SKM-1 treated with dmso at 0.1 percent for 144 hours (cell line): ENCODE data around the gene ADSS1.

Experiments
- DNase-seq: peaks from one replicate; lab custom pipeline; 2025; ENCODE audit not compliant: unreplicated experiment; lab: John Stamatoyannopoulos, UW

The ADSS1 gene

GRCh38 chr14:104779776-104780512 is 55.9 kb downstream of the ADSS1 start:
- DNase-seq: no peak

- no peak for DNase-seq
Observed at GRCh38 chr14:104780513-104781030, 56.5 kb downstream of the ADSS1 start.

DNA sequence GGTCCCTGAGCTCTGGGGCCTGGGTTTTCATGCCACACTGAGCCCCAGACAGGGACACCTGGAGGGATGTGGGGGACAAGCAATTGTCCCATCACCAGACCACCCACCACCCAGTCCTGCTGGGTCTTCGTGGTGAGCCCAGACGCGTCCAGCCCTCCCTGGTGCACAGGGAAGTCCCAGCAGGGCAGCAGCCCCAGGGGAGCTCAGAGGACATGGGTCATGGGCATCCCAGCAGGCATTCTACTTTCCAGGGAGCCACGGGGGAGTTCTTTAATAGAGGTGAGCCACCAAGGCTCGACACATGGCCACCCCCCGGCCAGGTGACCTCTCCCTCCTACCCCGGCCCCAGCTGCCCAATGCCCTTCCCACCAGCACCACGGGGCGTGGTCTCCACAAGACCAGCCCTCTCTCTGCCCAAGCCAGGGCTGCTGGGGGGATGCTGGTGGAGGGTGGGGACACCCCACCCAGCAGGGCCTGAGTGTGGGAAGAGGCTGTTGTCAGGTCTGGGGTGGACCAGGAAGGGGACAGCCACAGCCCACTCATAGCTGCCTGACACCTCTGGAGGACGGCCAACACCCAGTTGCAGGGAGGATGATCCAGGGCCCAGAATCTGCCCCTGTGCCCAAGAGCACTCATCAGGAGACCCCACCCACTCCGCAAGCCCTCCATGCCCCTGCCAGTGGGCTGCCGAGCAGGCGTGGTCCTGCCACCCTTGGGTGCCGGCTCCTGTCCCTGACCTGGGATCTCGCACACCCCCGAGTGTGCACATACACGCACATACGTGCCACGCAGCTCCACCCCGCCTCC is 57.4 kb downstream of the ADSS1 start:
- no peak for DNase-seq

DNA sequence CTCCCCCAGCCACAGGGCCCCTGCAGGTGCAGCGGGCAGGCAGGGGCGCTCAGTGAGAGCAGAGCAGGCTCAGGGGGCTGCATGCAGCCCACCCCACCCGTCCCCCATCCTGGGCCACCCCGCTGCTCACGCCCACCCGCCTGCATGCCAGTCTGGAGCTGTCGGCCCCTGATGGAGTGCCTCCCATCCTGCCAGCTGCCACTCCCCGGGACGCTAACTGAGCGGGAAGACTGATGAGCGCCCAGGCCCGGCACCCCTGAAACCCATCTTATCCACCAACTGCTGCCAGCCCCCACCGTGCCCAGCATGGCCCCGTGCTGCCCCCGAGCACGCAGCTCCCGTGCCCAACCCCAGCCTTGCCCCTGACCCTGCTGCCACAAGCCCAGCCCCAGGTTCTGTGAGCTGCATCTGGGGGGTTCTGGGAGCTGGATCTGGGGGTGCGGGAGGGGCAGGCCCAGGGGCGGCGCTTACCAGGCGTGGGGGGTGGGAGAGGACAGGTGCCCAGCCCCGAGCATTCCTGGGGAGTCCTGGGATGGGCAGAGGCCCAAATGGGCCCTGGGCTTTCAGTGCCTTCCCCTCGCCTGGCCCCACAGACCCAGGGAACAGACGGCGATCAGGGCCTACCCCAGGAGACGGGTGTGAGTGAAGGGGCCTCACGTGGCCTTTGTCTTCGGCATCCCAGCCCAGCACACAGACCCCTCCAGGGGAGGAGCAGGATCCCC is 58.2 kb downstream of the ADSS1 start:
- no peak for DNase-seq

DNA sequence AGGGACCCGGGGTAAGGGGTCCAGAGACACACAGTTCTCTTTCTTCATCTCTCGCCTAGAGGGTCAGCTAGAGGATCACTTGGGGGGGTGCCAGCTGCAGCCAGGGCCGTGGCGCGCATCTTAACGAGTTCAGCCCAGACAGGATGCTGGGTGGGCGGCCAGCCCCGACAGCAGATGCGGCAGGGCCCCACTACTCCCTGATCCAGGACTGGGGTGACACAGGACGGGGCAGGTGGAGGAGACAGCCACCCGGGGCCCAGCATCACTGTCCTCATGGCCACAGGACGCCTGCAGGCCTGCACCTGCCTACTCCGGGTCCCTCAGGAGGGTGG is 58.7 kb downstream of the ADSS1 start:
- no peak for DNase-seq

GRCh38 chr14:104783484-104784217 is 59.6 kb downstream of the ADSS1 start:
- no peak for DNase-seq

- DNase-seq: no peak
Observed at GRCh38 chr14:104784218-104784568, 60.2 kb downstream of the ADSS1 start.

GRCh38 chr14:104784846-104785707 is 61.0 kb downstream of the ADSS1 start:
- DNase-seq: no peak

DNA sequence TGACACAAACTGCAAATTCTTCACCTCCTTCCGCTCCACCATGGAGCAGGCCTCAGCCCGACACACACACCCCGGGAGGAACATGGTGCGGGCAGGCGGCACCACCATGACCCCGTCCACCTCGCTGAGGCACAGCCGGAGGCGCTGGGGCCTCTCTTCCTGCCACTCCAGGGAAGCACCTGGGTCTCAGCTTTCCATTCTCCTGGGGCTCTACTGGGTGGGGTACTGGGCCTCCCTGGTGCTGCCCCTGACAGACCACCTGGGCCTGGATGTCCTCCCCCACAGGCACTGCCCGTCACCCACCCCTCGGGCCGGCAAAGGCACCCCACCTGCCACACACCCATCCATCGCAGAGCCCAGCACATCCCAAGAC is 61.7 kb downstream of the ADSS1 start:
- DNase-seq: no peak

DNA sequence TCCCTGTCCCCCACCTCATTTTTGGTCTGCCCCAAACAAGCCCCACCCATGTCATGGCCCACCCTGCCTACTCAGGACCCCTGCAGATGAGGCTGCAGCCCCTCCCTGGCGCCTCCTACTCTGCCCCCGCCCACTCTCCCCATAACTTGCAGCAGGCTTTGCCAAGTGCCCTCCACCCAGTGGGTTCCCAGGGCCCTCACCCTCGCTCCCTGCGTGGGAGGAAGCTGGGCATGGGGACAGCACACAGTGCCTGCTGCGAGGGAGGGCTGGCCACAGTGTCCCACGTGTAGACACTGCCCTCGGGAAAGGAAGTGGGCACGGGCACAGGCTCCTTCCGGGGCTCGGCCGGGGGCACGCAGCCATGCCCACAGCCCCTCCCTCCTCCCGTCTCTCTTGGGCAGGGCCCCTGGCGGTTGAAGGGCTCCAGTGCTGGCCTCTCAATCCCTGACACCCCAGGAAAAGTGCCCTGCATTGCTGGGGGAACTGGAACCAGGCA is 62.1 kb downstream of the ADSS1 start:
- DNase-seq: no peak

- DNase-seq: no peak
Observed at GRCh38 chr14:104786726-104787675, 63.0 kb downstream of the ADSS1 start.

GRCh38 chr14:104787736-104788135 is 63.7 kb downstream of the ADSS1 start:
- DNase-seq: no peak

GRCh38 chr14:104788161-104788818 is 64.3 kb downstream of the ADSS1 start:
- no peak for DNase-seq

- DNase-seq: no peak
Observed at GRCh38 chr14:104788873-104789663, 65.0 kb downstream of the ADSS1 start.

- DNase-seq: no peak
Observed at GRCh38 chr14:104789752-104790743, 66.0 kb downstream of the ADSS1 start.

GRCh38 chr14:104791425-104791824 is 67.4 kb downstream of the ADSS1 start:
- no peak for DNase-seq
